Superior temporal gyrus (tissue), 1 donor: ENCODE measurements around the gene ASCL1.

Experiments used
- DNase-seq: peaks from one replicate; pipeline ENCODE4 v3.0.0-alpha.2; 2016; ENCODE audit errors: extremely low spot score

Gene ASCL1

DNA sequence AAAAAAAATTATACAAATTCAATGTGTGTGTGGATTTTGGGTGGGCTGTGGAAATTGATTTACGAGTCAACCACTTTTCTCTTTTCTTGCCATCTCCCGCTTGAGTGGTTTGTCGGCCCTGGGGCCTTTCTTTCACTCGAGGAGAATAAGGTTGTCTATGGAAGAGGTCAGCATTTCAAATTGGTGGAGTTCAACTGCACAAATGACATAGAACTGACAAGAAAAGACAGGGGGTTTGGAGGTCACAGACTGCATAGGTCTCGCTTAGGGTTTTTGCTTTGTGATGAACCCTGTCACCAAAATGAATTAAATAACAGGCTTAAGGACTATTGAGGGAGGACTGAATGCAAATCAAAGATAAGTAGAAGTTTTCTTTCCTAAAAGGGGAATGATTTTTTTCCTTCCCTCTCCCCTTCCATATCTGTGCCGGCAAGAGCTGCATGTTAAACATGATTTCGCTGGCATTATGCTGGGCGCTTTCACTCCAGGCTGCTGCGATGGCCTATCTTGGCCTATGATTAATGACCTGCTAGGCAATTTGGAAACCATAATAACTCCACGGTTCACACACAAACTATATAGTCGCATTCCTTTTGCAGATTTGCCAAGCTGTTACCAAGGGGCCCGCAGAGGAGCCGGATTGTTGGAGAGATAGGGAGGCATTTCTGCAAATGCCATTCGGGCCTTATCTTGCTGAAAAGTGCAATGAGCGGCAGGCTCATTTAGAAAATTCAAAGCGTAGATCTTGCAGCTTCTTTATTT lies 20.7 kb downstream of the ASCL1 start:
- no peak for DNase-seq

- no peak for DNase-seq
These were observed 22.9 kb downstream of the ASCL1 start for GRCh38 chr12:102980350-102980749.

- no peak for DNase-seq
These were observed 32.9 kb downstream of the ASCL1 start for GRCh38 chr12:102990419-102990818.

DNA sequence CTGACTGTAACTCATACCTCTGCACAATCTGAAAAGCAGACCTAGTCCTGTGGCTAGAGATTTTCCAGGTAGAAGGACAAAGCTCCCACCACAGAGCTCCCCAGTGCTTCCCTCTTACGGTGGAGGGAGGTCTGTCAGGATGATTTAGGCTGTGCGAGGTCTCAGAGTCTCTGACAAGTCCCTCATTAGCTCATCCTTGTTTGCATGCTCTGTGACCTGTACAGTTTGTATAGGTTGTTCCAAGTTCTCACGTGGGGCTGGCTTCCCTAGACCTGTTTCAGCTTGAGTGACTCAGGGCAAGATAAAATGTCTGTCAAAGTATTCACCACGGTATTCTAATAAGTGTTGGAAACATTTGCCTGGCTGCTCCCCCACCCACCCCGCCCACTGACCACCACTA lies 34.8 kb downstream of the ASCL1 start:
- DNase-seq = no peak

GRCh38 chr12:102992720-102993119 lies 35.2 kb downstream of the ASCL1 start:
- DNase-seq = no peak

DNA sequence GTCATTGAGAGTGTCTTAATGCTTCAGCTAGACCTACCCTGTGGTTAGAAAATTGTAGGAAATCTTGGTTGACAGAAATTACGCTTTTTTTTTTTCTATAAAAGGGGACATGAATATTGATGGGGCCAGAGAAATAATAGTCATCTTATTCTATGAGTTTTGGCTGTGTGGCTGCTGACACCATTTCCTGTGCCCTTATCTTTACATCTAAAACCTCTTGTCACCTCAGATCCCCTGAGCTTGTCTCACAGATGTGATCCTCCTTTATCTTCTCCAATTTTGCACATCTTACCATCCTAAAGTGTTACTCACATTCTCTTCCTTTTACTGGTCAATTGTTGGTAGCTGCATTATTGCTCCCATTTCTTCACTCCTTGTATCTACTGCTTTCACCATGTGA lies 36.1 kb downstream of the ASCL1 start:
- no peak for DNase-seq

DNA sequence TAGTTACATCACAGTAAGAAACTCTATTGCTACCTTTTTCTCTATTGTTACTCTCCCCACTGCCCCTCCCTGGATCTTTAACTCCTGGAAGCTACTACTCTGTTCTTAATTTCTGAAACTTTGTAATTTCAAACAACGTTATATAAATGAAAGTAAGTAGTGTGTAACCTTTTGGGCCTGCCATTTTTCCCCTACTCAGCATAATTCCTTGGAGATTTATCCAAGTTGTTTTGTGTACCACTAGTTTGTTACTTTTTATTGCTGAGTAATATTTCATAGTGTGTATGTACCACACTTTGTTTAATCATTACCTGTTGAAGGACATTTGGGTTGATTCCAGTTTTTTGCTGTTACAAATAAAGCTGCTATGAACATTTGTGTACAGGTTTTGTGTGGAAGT lies 37.9 kb downstream of the ASCL1 start:
- no peak for DNase-seq
